Thymus (tissue), 11 donors: Measurements from ENCODE around the gene TCF7. TPM values are rescaled to one million over a fixed set of nuclear protein-coding genes. Genes with fewer than 3 reads are reported as not detected.

Experiments
- DNase-seq, 9 donors: peaks; one replicate each; pipeline ENCODE4 v3.0.0-alpha.2; 2013; ENCODE audit warnings: low spot score in 9 of 9, low read depth in 6 of 9, missing footprints in 1 of 9
- H3K27ac ChIP-seq, 2 donors: one replicate each; pipeline ENCODE4 v1.5.1; 2013; ENCODE audit warnings: control low read depth in 1 of 2, low read depth in 1 of 2, low read length in 1 of 2, mild to moderate bottlenecking in 1 of 2, moderate library complexity in 1 of 2
- H3K27me3 ChIP-seq, 2 donors: one replicate each; pipeline ENCODE4 v1.5.1; 2013; ENCODE audit warnings: low read length in 1 of 2; ENCODE audit not compliant: control insufficient read depth in 2 of 2, insufficient read depth in 1 of 2
- H3K36me3 ChIP-seq, 2 donors: one replicate each; pipeline ENCODE4 v1.5.1; 2013; ENCODE audit warnings: low read length in 1 of 2, mild to moderate bottlenecking in 1 of 2, moderate library complexity in 1 of 2; ENCODE audit not compliant: control insufficient read depth in 2 of 2, insufficient read depth in 2 of 2
- H3K4me1 ChIP-seq, 2 donors: one replicate each; pipeline ENCODE4 v1.5.1; 2013; ENCODE audit warnings: low read length in 2 of 2; ENCODE audit not compliant: control insufficient read depth in 2 of 2, insufficient read depth in 2 of 2
- H3K4me3 ChIP-seq, 2 donors: one replicate each; pipeline ENCODE4 v1.5.1; 2013; ENCODE audit warnings: low read length in 2 of 2, control low read depth in 1 of 2, mild to moderate bottlenecking in 1 of 2
- H3K9me3 ChIP-seq, 2 donors: one replicate each; pipeline ENCODE4 v1.5.1; 2013; ENCODE audit warnings: low read length in 1 of 2, mild to moderate bottlenecking in 1 of 2; ENCODE audit not compliant: control insufficient read depth in 2 of 2, insufficient read depth in 1 of 2
- WGBS: extraction: QIAGEN DNeasy Blood & Tissue Kit; methylation state at CpG from one replicate; pipeline ENCODE4 v1.1.7; 2013; 5-methylcytosine and 5-hydroxymethylcytosine counted together
- polyA plus RNA-seq: library from polyadenylated mRNA; stranded (reverse); fragments of 200-250 nt; gene quantifications from one replicate; pipeline ENCODE4 v1.2.3, GENCODE V29; 2013
- total RNA-seq: library from RNA; stranded (reverse); fragments of 120-200 nt; gene quantifications from one replicate; pipeline ENCODE4 v1.2.4, GENCODE V29; 2013
- donor health status: healthy.

TCF7 gene
- total and polyA plus RNA-seq, 2 donors, result 247 to 265 TPM

- no peak for DNase-seq
- H3K36me3 ChIP-seq, result peaks cover 97 to 98% of the 10 kb centered on the region in 2 donors
- H3K27ac ChIP-seq, result peak overlapping the region; percentile 89 to 97
- no peaks in the 10 kb centered on the region for H3K9me3 ChIP-seq
- peak overlapping the region; percentile 88 to 92 for H3K4me3 ChIP-seq
- peaks cover 56 to 86% of the 10 kb centered on the region in 2 donors for H3K4me1 ChIP-seq
- WGBS, result 80% methylated on average over 6 of the region's 6 CpGs
- H3K27me3 ChIP-seq, result no peaks in the 10 kb centered on the region
Observed at GRCh38 chr5:134123360-134123759, 8.9 kb downstream of the TCF7 start.

GRCh38 chr5:134124289-134125038, 10.0 kb downstream of the TCF7 start:
- peak in 1 of 9 donors; percentile 66 for DNase-seq
- peaks cover 66 to 97% of the 10 kb centered on the region in 2 donors for H3K4me1 ChIP-seq
- peak overlapping the region; percentile 88 to 92 for H3K4me3 ChIP-seq
- 35% methylated on average over 8 of the region's 8 CpGs for WGBS
- H3K36me3 ChIP-seq, result peaks cover 97 to 98% of the 10 kb centered on the region in 2 donors
- H3K27ac ChIP-seq, result peak overlapping the region; percentile 89 to 97
- peaks cover 0 to 2% of the 10 kb centered on the region in 2 donors for H3K9me3 ChIP-seq
- H3K27me3 ChIP-seq, result no peaks in the 10 kb centered on the region

DNA sequence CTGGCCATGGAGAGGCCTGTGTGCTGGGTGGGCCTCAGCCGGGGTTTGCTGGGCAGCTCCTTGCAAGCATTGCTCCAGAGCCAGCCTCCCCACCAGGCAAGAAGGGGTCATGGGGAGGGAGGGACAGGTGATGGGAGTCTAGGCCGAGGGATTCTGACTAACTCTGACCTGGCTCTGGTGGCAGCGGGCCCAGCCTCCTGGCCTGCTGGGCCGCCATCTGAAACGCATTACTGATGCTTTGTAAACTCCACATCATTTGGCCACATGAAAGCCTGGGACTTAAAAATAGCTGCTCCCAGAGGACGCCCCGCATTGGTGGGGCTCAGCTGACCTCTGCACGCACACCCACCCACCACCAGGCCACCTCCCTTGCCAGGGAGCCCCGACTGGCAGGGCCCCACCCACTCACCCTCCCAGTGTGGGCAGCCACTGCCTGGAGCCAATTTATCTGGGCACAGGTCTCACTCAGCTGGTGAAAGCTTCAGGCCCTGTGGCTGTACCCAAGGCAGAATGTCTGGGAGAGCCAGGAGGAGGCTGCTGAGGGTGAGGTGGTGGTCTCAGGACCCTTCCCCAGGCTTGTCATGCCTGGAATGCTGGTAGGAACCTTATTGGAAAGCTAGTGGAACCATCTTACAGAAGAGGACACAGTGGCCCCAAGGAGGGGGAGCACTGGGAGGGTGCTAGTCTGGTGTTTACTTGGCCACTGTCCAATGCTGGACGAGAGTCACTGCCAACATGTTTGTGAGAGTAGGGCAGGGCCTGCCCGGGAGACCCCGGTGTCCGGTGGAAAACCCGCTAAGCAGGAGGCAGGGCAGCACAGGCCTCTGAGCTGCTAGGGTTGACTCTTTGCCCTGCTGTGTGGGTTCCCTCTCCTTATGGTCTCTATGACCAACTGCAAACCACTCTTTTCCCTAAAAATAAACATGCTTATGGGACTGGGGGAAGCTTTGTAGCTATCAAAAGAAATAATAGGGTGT, 10.8 kb downstream of the TCF7 start:
- DNase-seq, result no peak
- Histone ChIP-seq H3K9me3 (peaks cover 0 to 3% of the 10 kb centered on the region in 2 donors), H3K27ac (peak overlapping the region; percentile 74 to 97), H3K36me3 (peaks cover 97 to 98% of the 10 kb centered on the region in 2 donors), H3K27me3 (no peaks in the 10 kb centered on the region), H3K4me1 (peaks cover 74 to 99% of the 10 kb centered on the region in 2 donors), H3K4me3 (peak overlapping the region; percentile 88 to 92)
- WGBS, result 74% methylated on average over 14 of the region's 14 CpGs

GRCh38 chr5:134127376-134127861, 12.9 kb downstream of the TCF7 start:
- H3K27me3 ChIP-seq, result no peaks in the 10 kb centered on the region
- 73% methylated on average over 15 of the region's 15 CpGs for whole genome bisulfite sequencing
- H3K4me3 ChIP-seq, result peak overlapping the region; percentile 38 to 43
- H3K27ac ChIP-seq, result peak overlapping the region; percentile 84 to 91
- DNase-seq, result no peak
- H3K4me1 ChIP-seq, result peaks cover 87 to 99% of the 10 kb centered on the region in 2 donors
- H3K9me3 ChIP-seq, result peaks cover 0 to 5% of the 10 kb centered on the region in 2 donors
- peaks cover 99% of the 10 kb centered on the region in 2 donors for H3K36me3 ChIP-seq

DNA sequence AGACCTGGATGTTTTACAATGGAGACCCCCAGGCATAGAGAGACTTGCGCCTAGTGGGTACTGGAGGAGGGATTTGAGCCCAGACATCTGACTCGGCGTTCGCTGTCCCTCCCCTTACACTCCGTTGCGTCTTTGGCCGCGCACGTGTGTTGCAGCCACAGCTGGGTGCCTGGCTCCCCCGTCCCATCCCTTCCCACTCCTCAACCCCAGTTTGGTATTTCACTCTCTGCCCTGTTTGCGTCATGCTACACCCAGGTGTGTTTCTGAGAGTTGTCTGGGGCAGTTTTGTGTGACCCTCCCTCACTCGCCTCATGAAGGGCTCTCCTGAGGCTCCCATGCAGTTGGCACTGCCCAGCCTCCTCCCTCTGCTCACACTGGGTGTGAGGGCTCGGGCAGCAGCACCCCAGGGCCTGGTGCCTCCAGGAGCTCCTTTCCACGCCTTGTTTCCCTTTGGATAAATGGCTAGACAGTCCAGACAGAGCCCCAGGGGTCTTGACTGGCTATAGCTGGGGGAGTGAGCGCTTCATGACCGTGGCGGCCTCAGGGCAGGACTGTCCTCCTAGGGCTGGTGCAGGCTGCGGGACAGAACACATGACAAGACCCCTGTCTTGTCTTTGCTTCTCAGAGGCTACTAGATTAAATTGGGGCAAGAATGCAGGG, 13.6 kb downstream of the TCF7 start:
- Histone ChIP-seq H3K27me3 (no peaks in the 10 kb centered on the region), H3K36me3 (peaks cover 97 to 99% of the 10 kb centered on the region in 2 donors), H3K4me3 (peak overlapping the region; percentile 38 to 43), H3K4me1 (peaks cover 92 to 99% of the 10 kb centered on the region in 2 donors), H3K27ac (peak overlapping the region; percentile 87 to 91), H3K9me3 (peaks cover 0 to 5% of the 10 kb centered on the region in 2 donors)
- WGBS, result 70% methylated on average over 18 of the region's 18 CpGs
- peak in 1 of 9 donors; percentile 42 for DNase-seq

DNA sequence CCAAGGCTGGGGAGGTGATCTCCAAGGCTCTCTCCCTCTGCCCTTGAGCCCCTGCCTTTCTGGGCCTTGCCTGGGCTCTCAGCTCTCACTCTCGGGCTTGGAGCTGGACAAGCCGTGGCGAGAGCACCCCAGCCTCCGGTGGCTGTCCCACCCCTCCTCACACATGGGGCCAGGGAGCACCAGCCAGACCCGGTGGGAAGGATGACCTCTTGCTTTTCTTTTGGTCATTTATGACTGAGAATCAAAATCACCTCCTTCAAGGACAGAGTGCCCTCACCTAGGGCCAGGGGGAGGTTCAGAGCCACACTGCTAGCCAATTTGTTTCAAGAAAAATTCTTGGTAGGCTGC, 14.1 kb downstream of the TCF7 start:
- peaks cover 92 to 99% of the 10 kb centered on the region in 2 donors for H3K4me1 ChIP-seq
- H3K27ac ChIP-seq, result peak overlapping the region; percentile 87 to 91
- no peaks in the 10 kb centered on the region for H3K27me3 ChIP-seq
- peaks cover 97 to 99% of the 10 kb centered on the region in 2 donors for H3K36me3 ChIP-seq
- H3K9me3 ChIP-seq, result peaks cover 0 to 5% of the 10 kb centered on the region in 2 donors
- 82% methylated on average over 5 of the region's 5 CpGs for WGBS
- DNase-seq, result no peak
- peak overlapping the region; percentile 38 to 43 for H3K4me3 ChIP-seq

DNA sequence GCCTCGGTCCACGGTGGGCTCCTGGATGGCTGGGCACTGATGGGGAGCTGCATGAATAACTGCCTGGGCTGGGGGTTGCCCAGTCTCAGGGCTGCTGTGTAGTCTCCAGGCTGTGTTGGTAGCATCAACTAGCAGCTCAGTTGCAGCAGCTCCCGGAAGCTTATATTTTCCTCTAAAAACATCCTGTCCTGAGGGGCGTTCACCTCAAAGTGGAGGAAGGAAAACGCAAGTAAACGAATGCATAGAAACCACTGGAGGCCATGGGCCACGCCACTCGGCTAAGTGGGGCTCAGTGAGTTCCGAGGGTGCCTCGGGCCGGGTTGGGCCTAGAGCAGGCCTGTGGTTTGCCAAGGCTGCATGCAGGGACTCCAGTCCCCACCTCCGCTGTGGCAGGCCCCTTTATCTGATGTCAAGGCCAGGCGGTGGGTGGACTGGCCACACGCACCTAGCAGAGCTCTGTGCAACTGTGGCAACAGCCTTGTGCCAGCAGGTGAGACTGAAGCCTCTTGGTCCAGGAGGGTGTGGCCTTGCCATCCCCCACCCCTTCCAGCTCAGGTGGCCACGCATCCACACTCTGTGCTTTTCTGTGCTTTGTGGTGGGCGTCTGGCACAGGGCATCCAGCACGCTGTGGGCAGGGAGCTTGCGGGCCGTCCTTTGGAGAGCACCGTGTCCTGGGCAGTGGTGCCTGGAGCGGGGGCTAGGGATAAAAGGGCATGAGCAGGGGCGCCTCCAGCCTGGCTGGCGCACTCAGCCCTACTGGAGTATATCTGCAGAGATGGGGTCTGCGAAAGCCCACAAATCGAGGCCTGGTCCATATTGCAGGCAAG, 15.1 kb downstream of the TCF7 start:
- peak overlapping the region; percentile 38 to 43 for H3K4me3 ChIP-seq
- H3K9me3 ChIP-seq, result peaks cover 0 to 5% of the 10 kb centered on the region in 2 donors
- H3K36me3 ChIP-seq, result peaks cover 98 to 99% of the 10 kb centered on the region in 2 donors
- 80% methylated on average over 25 of the region's 25 CpGs for WGBS
- peak in 1 of 9 donors; percentile 54 for DNase-seq
- H3K27ac ChIP-seq, result peak overlapping the region; percentile 87 to 91
- H3K27me3 ChIP-seq, result no peaks in the 10 kb centered on the region
- peaks cover 90 to 99% of the 10 kb centered on the region in 2 donors for H3K4me1 ChIP-seq
